ENCODE results near the gene TBC1D20. TPM values are rescaled to one million over a fixed set of nuclear protein-coding genes. Genes with fewer than 3 reads are reported as not detected.
"Not testable (repeated sequence)": the region's sequence is repeated elsewhere in the genome, so short reads cannot be mapped to it uniquely, and the experiment has no call there.

Gene TBC1D20
- total RNA-seq, 2 experiments from 2014 or later, result 22.2 to 23.8 TPM

GRCh38 chr20:460180-460579 lies 2.2 kb downstream of the TBC1D20 start:
- Mint-ChIP-seq H3K36me3 (ENCODE audit: low read depth) (peaks cover 7% of the 10 kb centered on the region), H3K4me3 (peak overlapping the region; percentile 87), H3K27me3 (no peaks in the 10 kb centered on the region), H3K9me3 (no peaks in the 10 kb centered on the region), H3K27ac (peak overlapping the region; percentile 26), H3K4me1 (ENCODE audit: low read depth) (peaks cover 47% of the 10 kb centered on the region)
- DNase-seq (no peak), ATAC-seq (no peak)
- ChIA-PET CTCF (interaction anchor here (0.6 to 2.2 kb wide), 2 partner anchors 74 to 106 kb away, joined by 3 to 10 read pairs; no protein-coding TSS in a partner anchor), POLR2A (interaction anchor here (0.8 to 1.1 kb wide), 2 partner anchors 14 to 18 kb away, joined by 3 read pairs; no protein-coding TSS in a partner anchor)
- intact Hi-C loops (cut with micrococcal nuclease), result loop anchor here (5.0 kb wide), 1 partner anchor 48 kb away; no protein-coding TSS in a partner anchor
- no peak for TF ChIP-seq CTCF (IDR thresholded peaks at IDR 0.05)

- H3K9me3 Mint-ChIP-seq, result no peaks in the 10 kb centered on the region
- ATAC-seq (no peak), DNase-seq (no peak)
- H3K4me1 Mint-ChIP-seq (ENCODE audit: low read depth), result peaks cover 50% of the 10 kb centered on the region
- no peaks in the 10 kb centered on the region for H3K27me3 Mint-ChIP-seq
- no peak overlapping the region for H3K4me3 Mint-ChIP-seq
- no peak overlapping the region for H3K27ac Mint-ChIP-seq
- intact Hi-C loops (cut with micrococcal nuclease), result no loop called here
- POLR2A ChIA-PET, result interaction anchor here (1.3 kb wide), 1 partner anchor 78 kb away, joined by 4 read pairs; the partner anchor contains the start of gene TRIB3
- no peak for TF ChIP-seq CTCF (IDR thresholded peaks at IDR 0.05)
- H3K36me3 Mint-ChIP-seq (ENCODE audit: low read depth), result peaks cover 7% of the 10 kb centered on the region
- CTCF ChIA-PET, result interaction anchor here (1.0 to 1.1 kb wide), 2 partner anchors 10 to 20 kb away, joined by 3 read pairs; no protein-coding TSS in a partner anchor
Measured at GRCh38 chr20:458776-459175, 3.6 kb downstream of the TBC1D20 start.

- no peaks in the 10 kb centered on the region for H3K9me3 Mint-ChIP-seq
- DNase-seq (no peak), ATAC-seq (no peak)
- no peak overlapping the region for H3K4me3 Mint-ChIP-seq
- no peaks in the 10 kb centered on the region for H3K27me3 Mint-ChIP-seq
- peaks cover 40% of the 10 kb centered on the region for H3K4me1 Mint-ChIP-seq (ENCODE audit: low read depth)
- TF ChIP-seq CTCF (IDR thresholded peaks at IDR 0.05), result no peak
- POLR2A ChIA-PET, result interaction anchor here (1.5 kb wide), 1 partner anchor 88 kb away, joined by 3 read pairs; no protein-coding TSS in a partner anchor
- CTCF ChIA-PET, result no interaction called here
- H3K36me3 Mint-ChIP-seq (ENCODE audit: low read depth), result peaks cover 6% of the 10 kb centered on the region
- no peak overlapping the region for H3K27ac Mint-ChIP-seq
- intact Hi-C loops (cut with micrococcal nuclease), result no loop called here
Measured at GRCh38 chr20:454951-455350, 7.4 kb downstream of the TBC1D20 start.

- CTCF ChIA-PET, H3K27ac Mint-ChIP-seq, H3K9me3 Mint-ChIP-seq: not testable (repeated sequence)
Measured at GRCh38 chr20:452021-452420, 10.3 kb downstream of the TBC1D20 start.

GRCh38 chr20:445514-446336 lies 16.6 kb downstream of the TBC1D20 start:
- POLR2A ChIA-PET, result interaction anchor here (0.7 to 1.6 kb wide), 6 partner anchors 10 to 28 kb away, joined by 3 to 6 read pairs (median 3); partner anchors contain the start of gene TBC1D20
- ATAC-seq, result no peak
- H3K4me3 Mint-ChIP-seq, result no peak overlapping the region
- H3K27me3 Mint-ChIP-seq, result no peaks in the 10 kb centered on the region
- CTCF ChIA-PET, result interaction anchor here (1.6 to 1.7 kb wide), 2 partner anchors 9 to 33 kb away, joined by 4 to 5 read pairs; no protein-coding TSS in a partner anchor
- no peak for DNase-seq
- no peak overlapping the region for H3K27ac Mint-ChIP-seq
- TF ChIP-seq CTCF (IDR thresholded peaks at IDR 0.05), result no peak
- intact Hi-C loops (cut with micrococcal nuclease), result no loop called here
- H3K9me3 Mint-ChIP-seq, result no peaks in the 10 kb centered on the region
- H3K36me3 Mint-ChIP-seq (ENCODE audit: low read depth), result peaks cover 49% of the 10 kb centered on the region
- peaks cover 17% of the 10 kb centered on the region for H3K4me1 Mint-ChIP-seq (ENCODE audit: low read depth)

More at GRCh38 chr20:452021-452420, 10.3 kb downstream of the TBC1D20 start:
- peaks cover 29% of the 10 kb centered on the region for H3K4me1 Mint-ChIP-seq (ENCODE audit: low read depth)
- DNase-seq; intact Hi-C loops (cut with micrococcal nuclease); ATAC-seq; H3K4me3 Mint-ChIP-seq; H3K27me3 Mint-ChIP-seq: not testable (repeated sequence)
- H3K36me3 Mint-ChIP-seq (ENCODE audit: low read depth), result peaks cover 12% of the 10 kb centered on the region
- POLR2A ChIA-PET, result interaction anchor here (1.8 kb wide), 1 partner anchor 15 kb away, joined by 4 read pairs; no protein-coding TSS in a partner anchor
